Effector CD4-positive, alpha-beta T cell (primary cell): ENCODE results near the gene PACSIN2.

Experiments
- DNase-seq: peaks from one replicate; pipeline ENCODE4 v3.0.0-alpha.2; 2020

PACSIN2 gene

GRCh38 chr22:42855721-42856120 is 159.2 kb downstream of the PACSIN2 start:
- no peak for DNase-seq

GRCh38 chr22:42855211-42855610 is 159.7 kb downstream of the PACSIN2 start:
- DNase-seq = no peak

- no peak for DNase-seq
Observed at GRCh38 chr22:42848941-42849550, 165.9 kb downstream of the PACSIN2 start.

DNA sequence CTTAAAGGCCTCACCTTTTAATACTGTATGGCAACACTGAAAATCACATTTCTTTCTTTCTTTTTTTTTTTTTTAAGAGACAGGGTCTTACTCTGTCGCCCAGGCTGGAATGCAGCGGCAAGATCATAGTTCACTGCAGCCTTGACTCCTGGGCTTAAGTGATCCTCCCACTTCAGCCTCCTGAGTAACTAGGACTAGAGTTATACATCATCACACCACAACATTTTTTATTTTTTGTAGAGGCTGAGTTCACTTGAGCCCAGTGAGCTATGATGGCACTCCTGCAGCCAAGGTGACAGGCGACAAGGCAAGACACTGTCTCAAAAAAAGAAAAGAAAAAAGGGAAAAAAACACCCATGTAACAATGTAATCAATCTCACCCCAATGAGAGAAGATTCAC is 167.8 kb downstream of the PACSIN2 start:
- DNase-seq = no peak

- DNase-seq = no peak
Observed at GRCh38 chr22:42844756-42845155, 170.2 kb downstream of the PACSIN2 start.

DNA sequence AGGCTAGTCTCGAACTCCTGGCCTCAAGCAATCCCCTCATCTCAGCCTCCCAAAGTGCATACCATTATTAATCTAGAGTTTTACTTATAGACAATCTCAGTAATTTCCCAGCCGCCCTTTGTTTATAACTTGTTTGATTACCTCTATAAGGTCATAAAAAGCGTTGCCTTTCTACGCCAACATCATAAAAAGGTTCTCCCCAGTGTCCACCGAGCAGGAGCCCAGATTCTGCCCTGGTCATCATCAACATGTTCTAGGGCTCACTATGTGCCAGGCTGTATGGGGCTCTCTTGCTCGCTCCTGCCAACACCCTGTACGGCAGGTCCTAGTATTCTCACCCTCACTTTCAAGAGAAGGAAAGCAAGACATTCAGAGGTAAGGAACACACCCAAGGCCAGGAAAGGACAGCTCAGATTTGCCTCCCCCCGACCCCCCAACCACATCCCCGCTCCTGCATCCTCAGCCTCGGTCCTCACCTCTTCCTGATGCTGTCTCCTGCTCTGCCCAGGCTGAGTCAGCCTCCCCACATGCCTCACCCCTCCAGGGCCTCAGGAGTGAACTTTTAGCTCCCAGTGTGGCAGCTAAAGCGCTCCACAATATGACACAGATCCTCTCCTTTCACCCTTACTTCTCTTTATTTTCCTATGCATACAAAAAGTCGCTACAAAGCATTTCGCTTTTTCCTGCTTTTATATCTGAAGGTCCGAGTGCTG is 172.1 kb downstream of the PACSIN2 start:
- DNase-seq = no peak

GRCh38 chr22:42841444-42841843 is 173.5 kb downstream of the PACSIN2 start:
- DNase-seq = no peak

- no peak for DNase-seq
Observed at GRCh38 chr22:42837556-42837955, 177.4 kb downstream of the PACSIN2 start.

DNA sequence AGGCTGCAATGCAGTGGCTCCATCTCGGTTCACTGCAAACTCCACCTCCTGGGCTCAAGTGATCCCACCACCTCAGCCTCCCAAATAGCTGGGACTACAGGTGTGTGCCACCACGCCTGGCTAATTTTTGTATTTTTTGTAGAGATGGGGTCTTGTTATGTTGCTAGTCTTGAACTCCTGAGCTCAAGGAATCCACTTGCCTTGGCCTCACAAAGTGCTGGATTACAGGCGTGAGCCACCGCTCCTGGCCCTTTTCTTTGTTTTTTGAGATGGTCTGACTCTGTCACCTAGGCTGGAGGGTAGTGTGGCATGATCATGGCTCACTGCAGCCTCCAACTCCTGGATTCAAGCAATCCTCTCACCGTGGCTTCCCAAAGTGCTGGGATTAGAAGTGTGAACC is 178.9 kb downstream of the PACSIN2 start:
- DNase-seq = no peak

DNA sequence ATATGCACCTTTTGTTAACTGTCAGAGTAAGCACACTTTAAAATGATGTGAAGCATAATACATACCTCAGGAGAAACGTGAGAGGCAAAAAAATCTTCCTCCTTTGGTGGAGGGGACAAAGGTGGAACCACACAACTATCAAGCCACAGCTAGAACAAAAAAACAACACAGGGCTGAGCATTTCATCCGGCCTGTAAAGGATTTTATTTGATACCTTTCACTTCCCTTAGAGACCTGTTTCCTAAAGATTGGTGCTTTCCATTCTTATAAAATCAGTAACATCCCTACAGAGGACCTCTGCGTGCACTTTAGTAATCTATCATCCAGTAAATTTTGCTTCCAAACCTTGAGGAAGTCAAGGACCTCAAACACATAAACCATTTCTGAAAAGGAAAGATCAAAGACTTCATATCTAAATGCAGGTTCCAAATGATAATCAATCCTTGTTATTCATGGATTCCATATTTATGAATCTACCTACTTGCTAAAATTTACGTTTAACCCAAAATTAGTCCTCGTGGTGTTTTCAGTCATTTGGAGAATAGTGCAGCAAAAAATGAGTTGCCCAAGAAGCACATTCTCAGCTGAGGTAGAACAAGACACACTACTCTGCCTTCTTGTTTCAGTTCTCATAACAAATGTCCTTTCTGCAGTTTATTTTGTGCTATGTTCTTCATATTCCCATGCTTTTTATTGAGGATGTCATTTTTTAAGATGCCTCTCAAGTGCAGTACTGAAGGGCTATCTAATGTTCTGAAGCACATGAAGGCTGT is 180.6 kb downstream of the PACSIN2 start:
- no peak for DNase-seq

DNA sequence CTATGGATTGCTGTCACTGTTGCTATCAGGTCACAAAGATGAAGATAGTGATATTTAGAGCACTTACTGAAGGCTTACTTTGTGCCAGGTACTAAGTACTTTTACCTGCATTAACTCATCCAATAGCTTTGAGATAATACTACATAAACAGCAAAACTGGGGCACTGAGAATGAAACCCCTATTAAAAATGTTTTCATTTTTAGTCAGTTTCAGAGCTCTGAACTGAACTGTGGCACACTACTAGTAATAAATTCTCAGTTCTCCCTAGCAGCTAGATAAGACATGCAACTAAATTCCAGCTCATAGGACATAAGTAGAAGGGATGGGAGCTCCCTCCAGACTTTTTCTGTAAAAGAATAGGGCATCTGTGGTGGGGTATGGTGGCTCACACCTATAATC is 181.8 kb downstream of the PACSIN2 start:
- no peak for DNase-seq

- DNase-seq = no peak
Observed at GRCh38 chr22:42831712-42832111, 183.2 kb downstream of the PACSIN2 start.

DNA sequence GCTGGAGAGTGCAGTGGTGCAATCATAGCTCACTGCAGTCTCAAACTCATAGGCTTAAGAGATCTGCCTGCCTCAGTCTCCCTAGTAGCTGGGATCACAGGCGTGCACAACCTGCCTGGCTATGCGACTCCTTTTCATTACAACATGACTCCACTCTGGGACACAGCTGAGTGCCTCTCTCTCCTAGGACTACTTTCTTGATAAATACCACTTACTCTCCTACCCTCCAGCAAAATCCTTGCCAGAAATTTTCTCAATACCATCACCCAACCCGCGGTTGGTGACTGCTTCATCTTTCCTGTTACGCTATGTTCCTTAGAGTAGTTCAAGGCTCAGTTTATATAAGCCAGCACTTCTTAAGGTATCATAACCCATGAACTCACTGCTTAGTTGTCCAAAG is 184.8 kb downstream of the PACSIN2 start:
- no peak for DNase-seq

- no peak for DNase-seq
Observed at GRCh38 chr22:42829302-42829701, 185.6 kb downstream of the PACSIN2 start.

- no peak for DNase-seq
Observed at GRCh38 chr22:42825796-42826195, 189.2 kb downstream of the PACSIN2 start.

DNA sequence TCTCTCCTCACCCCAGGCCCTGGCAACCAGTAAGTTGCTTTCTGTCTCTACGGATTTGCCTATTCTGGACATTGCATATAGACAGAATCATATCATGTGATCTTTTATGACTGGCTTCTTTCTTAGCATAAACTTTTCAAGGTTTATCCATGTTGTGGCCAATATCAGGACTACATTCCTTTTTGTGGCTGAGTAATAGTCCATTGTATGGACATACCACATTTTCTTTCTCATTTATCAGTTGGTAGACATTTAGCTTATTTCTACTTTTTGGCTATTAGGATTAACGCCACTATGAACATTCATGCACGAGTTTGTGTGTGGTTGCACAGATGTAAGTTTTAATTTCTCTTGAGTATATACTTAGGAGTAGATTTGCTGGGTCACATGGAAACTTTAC is 193.6 kb downstream of the PACSIN2 start:
- no peak for DNase-seq

DNA sequence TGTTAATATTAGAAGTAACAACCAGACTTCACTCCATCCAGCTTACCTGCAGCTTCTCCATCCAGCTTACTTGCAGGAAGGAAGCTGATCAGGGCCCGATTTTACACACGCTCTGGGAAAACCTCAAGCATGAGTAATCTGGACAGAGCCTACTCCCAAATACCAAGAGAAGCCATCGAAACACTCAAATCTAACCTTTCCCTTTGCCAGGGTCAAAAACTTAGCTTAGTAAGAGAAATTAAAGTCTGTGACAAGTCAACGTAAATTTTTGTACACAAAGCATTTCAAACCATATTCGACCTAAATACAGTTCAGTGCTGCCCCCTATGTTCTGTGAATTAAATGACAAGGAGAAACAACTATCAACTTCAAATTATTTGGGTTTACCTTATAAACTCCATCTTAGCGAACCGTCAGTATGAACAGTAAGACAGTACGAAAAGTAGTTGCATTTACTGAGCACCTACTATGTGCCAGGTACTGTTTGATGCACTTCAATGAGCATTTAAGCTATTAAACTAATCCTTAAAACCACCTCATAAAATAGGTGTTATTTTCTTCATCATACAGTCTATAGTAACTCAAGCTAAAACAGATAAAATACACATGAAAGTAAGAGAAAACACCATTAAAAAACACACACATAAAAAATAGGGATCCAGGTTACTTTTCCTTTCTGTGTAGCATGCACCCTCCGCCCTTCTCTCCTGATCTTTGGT is 194.7 kb downstream of the PACSIN2 start:
- no peak for DNase-seq
